Thymus (tissue), 14 donors: ENCODE data around the gene DGAT2L6. TPM values are rescaled to one million over a fixed set of nuclear protein-coding genes. Genes with fewer than 3 reads are reported as not detected.

ENCODE experiments used
- DNase-seq, 9 donors: peaks; one replicate each; pipeline ENCODE4 v3.0.0-alpha.2; 2013; ENCODE audit warnings: low spot score in 9 of 9, low read depth in 6 of 9, missing footprints in 1 of 9
- H3K27ac ChIP-seq, 2 donors: one replicate each; pipeline ENCODE4 v1.5.1; 2013; ENCODE audit warnings: control low read depth in 1 of 2, low read depth in 1 of 2, low read length in 1 of 2, mild to moderate bottlenecking in 1 of 2, moderate library complexity in 1 of 2
- H3K27me3 ChIP-seq, 2 donors: one replicate each; pipeline ENCODE4 v1.5.1; 2013; ENCODE audit warnings: low read length in 1 of 2; ENCODE audit not compliant: control insufficient read depth in 2 of 2, insufficient read depth in 1 of 2
- H3K36me3 ChIP-seq, 2 donors: one replicate each; pipeline ENCODE4 v1.5.1; 2013; ENCODE audit warnings: low read length in 1 of 2, mild to moderate bottlenecking in 1 of 2, moderate library complexity in 1 of 2; ENCODE audit not compliant: control insufficient read depth in 2 of 2, insufficient read depth in 2 of 2
- H3K4me1 ChIP-seq, 2 donors: one replicate each; pipeline ENCODE4 v1.5.1; 2013; ENCODE audit warnings: low read length in 2 of 2; ENCODE audit not compliant: control insufficient read depth in 2 of 2, insufficient read depth in 2 of 2
- H3K4me3 ChIP-seq, 2 donors: one replicate each; pipeline ENCODE4 v1.5.1; 2013; ENCODE audit warnings: low read length in 2 of 2, control low read depth in 1 of 2, mild to moderate bottlenecking in 1 of 2
- H3K9me3 ChIP-seq, 2 donors: one replicate each; pipeline ENCODE4 v1.5.1; 2013; ENCODE audit warnings: low read length in 1 of 2, mild to moderate bottlenecking in 1 of 2; ENCODE audit not compliant: control insufficient read depth in 2 of 2, insufficient read depth in 1 of 2
- WGBS: extraction: QIAGEN DNeasy Blood & Tissue Kit; methylation state at CpG from one replicate; pipeline ENCODE4 v1.1.7; 2013; 5-methylcytosine and 5-hydroxymethylcytosine counted together
- long read RNA-seq, 10 donors: transcript quantifications; one replicate each; lab custom pipeline, GENCODE V29; 2026
- polyA plus RNA-seq: library from polyadenylated mRNA; stranded (reverse); fragments of 200-250 nt; gene quantifications from one replicate; pipeline ENCODE4 v1.2.3, GENCODE V29; 2013
- total RNA-seq: library from RNA; stranded (reverse); fragments of 120-200 nt; gene quantifications from one replicate; pipeline ENCODE4 v1.2.4, GENCODE V29; 2013
- donor health status: healthy.

Gene DGAT2L6, protein sequence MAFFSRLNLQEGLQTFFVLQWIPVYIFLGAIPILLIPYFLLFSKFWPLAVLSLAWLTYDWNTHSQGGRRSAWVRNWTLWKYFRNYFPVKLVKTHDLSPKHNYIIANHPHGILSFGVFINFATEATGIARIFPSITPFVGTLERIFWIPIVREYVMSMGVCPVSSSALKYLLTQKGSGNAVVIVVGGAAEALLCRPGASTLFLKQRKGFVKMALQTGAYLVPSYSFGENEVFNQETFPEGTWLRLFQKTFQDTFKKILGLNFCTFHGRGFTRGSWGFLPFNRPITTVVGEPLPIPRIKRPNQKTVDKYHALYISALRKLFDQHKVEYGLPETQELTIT
- not detected for total RNA-seq
- 0.02 TPM for polyA plus RNA-seq
- long read RNA-seq, donor 1, result 0 reads
- long read RNA-seq, donor 2, result 0 reads
- long read RNA-seq, donor 3, result 0 reads
- long read RNA-seq, donor 4, result 0 reads
- long read RNA-seq, donor 5, result 0 reads
- long read RNA-seq, donor 6, result 0 reads
- long read RNA-seq, donor 7, result 0 reads
- long read RNA-seq, donor 8, result 0 reads
- long read RNA-seq, donor 9, result 0 reads
- long read RNA-seq, donor 10, result 0 reads

DNA sequence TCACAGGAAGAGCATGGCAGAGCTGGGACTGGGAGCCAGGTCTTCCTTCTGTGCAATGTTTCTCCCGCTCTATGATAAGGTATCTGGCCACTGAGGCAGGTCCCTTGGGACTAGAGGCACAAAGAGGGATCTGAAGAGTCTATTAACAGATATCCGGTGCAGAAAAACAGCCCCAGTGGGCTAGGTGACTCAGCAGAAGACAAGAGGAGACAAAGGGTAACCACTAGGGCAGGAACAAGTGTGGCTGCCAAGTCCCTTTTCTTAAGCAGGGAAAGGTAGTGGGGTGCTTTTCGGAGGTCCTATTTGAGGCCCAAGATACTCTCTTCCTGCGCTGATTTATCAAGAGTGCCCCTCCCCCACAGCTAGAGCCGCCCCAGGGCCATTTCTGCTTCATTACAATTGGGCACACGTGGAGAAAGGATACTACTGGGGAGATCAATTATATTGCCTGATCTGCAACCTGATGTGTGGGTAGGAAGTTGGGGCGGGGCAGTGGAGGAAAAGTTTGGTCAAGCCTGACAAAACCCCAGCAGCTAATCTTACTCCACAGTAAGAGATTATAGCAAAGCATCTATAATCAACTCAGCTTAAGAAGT, at the start of gene DGAT2L6:
Gene DGAT2L6, plus strand, starts transcription at position 546 of the 596 bp plus-strand sequence. CDS start 100 bp downstream, outside the sequence.
- DNase-seq, result no peak
- Histone ChIP-seq H3K27me3 (no peaks in the 10 kb centered on the region), H3K4me1 (no peaks in the 10 kb centered on the region), H3K9me3 (no peaks in the 10 kb centered on the region), H3K4me3 (no peak within 1 kb of the TSS), H3K27ac (no peak within 1 kb of the TSS), H3K36me3 (no peaks in the 10 kb centered on the region)
- WGBS, result 63% methylated on average over 7 of the region's 7 CpGs

DNA sequence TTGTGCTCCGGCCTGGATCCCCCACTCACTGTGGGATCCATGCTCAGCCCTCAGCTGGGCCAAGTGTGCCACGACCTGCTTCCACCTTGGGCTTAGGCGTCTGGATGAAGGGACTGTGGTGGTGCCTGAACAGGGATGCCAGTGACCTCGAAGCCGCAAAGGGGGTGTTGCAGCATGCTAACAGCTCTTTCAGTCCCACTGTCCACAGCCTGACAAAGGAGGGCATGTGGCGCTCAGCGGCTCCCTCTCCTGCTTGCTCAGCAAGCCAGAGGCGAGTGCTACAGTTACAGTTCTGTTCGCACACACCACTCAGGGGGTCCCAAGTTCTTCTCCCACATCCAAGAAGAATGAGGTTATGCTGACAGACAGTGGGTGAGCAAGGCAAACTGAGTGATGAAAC, 49.2 kb upstream of the DGAT2L6 start:
- Histone ChIP-seq H3K27ac (no peak overlapping the region), H3K4me1 (no peaks in the 10 kb centered on the region), H3K9me3 (no peaks in the 10 kb centered on the region), H3K27me3 (no peaks in the 10 kb centered on the region), H3K4me3 (no peak overlapping the region), H3K36me3 (no peaks in the 10 kb centered on the region)
- DNase-seq, result no peak
- 90% methylated on average over 9 of the region's 9 CpGs for WGBS

DNA sequence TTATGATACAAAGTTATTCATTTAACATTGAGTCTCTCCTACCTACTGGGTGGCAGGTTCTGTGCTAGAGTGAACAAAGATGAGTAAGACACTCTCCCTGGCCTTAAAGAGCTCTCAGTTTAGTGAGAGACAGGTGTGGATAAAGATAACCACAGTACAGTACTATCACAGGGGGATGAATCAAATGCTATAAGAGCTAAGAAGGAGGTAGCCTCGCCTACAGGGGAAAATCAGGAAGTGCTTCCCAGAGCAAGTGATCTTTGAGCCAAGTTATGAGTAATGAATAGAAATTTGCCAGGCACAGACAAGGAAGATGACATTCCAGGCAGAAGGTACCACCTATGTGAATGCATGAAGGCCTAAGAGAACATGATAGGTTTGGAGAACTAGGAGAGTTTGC, 47.5 kb upstream of the DGAT2L6 start:
- DNase-seq, result no peak
- H3K9me3 ChIP-seq, result no peaks in the 10 kb centered on the region
- H3K27me3 ChIP-seq, result no peaks in the 10 kb centered on the region
- peaks cover 6% of the 10 kb centered on the region in 2 donors for H3K4me1 ChIP-seq
- WGBS, result 82% methylated on average over 1 of the region's 1 CpG
- H3K4me3 ChIP-seq, result no peak overlapping the region
- no peak overlapping the region for H3K27ac ChIP-seq
- no peaks in the 10 kb centered on the region for H3K36me3 ChIP-seq

DNA sequence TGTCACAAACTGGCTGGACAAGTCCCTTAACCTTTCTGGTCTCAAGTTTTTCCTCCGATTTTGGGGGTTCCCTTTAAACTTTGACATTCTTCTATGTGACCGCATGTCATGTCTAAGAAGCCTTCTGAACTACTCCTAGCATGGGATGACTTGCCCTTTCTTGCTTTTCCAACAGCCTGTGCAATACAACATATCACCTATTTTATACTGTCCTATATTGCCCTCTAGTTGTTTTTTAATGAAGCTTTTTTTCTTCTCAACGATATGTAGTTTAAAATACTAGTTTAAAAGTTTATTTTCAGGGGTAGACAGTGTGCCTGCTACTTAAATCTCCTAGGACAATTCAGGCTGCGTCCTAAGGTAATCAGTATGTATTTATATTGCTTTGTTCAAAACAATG, 45.1 kb upstream of the DGAT2L6 start:
- no peak overlapping the region for H3K4me3 ChIP-seq
- peak overlapping the region in 1 of 2 donors; percentile 98 for H3K27ac ChIP-seq
- H3K9me3 ChIP-seq, result no peaks in the 10 kb centered on the region
- peak in 2 of 9 donors; percentile 0 to 7 for DNase-seq
- peaks cover 6 to 8% of the 10 kb centered on the region in 2 donors for H3K4me1 ChIP-seq
- WGBS, result 47% methylated on average over 4 of the region's 4 CpGs
- no peaks in the 10 kb centered on the region for H3K27me3 ChIP-seq
- peaks cover 0 to 10% of the 10 kb centered on the region in 2 donors for H3K36me3 ChIP-seq

DNA sequence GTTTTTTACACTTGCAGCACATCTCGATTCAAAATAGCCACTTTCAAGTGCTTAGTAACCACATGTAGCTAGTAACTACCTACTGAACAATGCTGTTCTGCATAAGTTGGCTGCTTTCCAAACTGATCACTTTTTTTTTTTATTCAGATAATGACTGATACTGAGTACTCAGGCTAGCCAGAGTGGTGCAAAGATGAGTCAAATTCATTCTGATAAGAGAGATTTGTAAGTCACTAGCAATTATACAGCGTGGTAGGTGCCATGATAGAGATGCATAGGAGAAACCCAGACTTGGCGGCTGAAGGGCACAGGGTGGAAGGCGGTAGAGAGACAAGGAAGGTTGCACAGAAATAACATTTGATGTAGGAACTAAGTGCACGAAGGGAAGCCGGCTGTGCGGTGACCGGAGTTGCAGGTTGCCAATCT, 44.4 kb upstream of the DGAT2L6 start:
- Histone ChIP-seq H3K27ac (peak overlapping the region; percentile 90 to 98), H3K27me3 (no peaks in the 10 kb centered on the region), H3K4me3 (peak overlapping the region; percentile 71 to 74), H3K36me3 (peaks cover 0 to 10% of the 10 kb centered on the region in 2 donors), H3K4me1 (peaks cover 6 to 8% of the 10 kb centered on the region in 2 donors), H3K9me3 (no peaks in the 10 kb centered on the region)
- 2% methylated on average over 8 of the region's 8 CpGs for WGBS
- DNase-seq, result peak in 2 of 9 donors; percentile 11 to 24

DNA sequence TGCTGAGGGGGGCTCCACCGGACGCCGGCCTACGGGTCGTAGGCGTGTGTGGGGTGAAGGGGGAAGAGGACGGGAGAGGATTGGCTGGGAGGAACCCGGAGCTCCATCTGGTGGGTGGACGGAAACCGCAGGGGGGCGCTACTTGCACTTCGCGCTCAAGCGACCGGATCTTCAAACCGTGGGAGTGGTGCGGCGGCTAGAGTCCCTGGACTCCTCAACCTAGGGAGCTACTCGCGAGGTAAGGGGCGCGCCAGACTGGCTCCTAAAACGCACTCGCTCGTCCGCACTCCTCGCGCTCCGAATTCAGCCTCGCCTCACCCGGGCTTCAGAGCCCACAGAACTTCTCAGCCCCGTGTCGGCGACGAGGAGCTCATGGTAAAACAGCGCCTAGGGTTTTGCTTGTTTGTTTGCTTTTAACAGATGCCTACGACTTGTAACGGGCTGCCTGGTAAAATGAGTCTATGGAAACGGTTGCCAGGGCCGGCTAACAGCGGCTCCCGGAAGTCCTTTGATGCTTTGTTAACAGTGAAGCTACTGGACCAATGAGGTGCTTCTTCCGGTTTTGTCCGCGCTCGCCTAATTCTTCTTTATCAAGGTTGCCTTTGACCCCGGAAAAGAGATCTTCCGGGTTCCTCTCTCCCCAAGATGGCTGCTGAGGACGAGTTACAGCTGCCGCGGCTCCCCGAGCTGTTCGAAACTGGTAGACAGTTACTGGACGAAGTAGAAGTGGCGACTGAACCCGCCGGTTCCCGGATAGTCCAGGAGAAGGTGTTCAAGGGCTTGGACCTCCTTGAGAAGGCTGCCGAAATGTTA, 43.8 kb upstream of the DGAT2L6 start, which contains the start of gene IGBP1:
Gene IGBP1, plus strand, starts transcription at position 145 of the 813 bp plus-strand sequence. Its CDS starts 501 bp downstream, at position 646.
- under 1% methylated on average over 59 of the region's 59 CpGs for WGBS

DNA sequence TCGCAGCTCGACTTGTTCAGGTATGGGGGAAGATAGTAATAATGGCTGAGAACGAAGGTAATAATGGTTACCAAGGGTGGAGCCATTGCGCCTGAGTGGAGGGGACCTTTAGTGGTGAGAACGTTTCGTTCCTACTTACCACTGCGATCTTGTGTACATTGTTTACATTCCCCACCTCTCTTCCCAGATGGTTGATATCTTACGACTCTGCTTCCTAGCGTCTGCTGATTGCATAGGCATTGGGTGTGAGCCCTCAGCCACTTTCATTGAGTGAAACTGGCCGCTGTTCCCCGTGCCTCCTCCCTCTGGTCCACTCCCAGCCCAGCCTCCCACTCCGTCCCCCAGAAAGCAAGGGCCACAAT, 43.2 kb upstream of the DGAT2L6 start:
- H3K4me1 ChIP-seq, result peaks cover 6 to 8% of the 10 kb centered on the region in 2 donors
- no peaks in the 10 kb centered on the region for H3K27me3 ChIP-seq
- WGBS, result 11% methylated on average over 12 of the region's 12 CpGs
- peak overlapping the region; percentile 90 to 98 for H3K27ac ChIP-seq
- peak overlapping the region; percentile 71 to 74 for H3K4me3 ChIP-seq
- H3K9me3 ChIP-seq, result no peaks in the 10 kb centered on the region
- DNase-seq, result peak in 1 of 9 donors; percentile 0
- H3K36me3 ChIP-seq, result peaks cover 0 to 10% of the 10 kb centered on the region in 2 donors

More for the DNA sequence above, 43.8 kb upstream of the DGAT2L6 start, which contains the start of gene IGBP1:
- H3K27ac ChIP-seq, result peak within 1 kb of the TSS; percentile 90 to 98
- DNase-seq, result peak; percentile 48 to 93 (median 80)
- H3K9me3 ChIP-seq, result no peaks in the 10 kb centered on the region
- peak within 1 kb of the TSS; percentile 71 to 74 for H3K4me3 ChIP-seq
- H3K27me3 ChIP-seq, result no peaks in the 10 kb centered on the region
- H3K36me3 ChIP-seq, result peaks cover 0 to 10% of the 10 kb centered on the region in 2 donors
- peaks cover 6 to 8% of the 10 kb centered on the region in 2 donors for H3K4me1 ChIP-seq

DNA sequence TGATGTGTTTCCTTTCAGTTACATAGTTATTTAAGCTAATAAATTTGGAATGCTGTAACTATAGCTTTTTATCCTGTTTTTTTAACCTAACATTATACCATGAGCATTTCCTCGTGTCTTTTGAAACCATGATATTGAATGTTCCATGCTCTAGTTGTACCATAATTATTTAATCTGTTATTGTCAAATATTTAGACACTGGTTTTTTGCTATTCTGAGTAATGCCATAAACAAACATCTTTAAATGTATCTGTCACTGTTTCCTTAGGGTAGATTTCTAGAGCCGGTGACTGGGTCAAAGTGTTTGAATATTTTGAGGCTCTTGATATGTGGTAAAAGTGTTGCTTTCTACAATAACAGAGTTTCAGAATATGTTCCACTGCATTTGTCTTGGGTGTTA, 38.7 kb upstream of the DGAT2L6 start:
- Histone ChIP-seq H3K4me1 (peaks cover 6 to 8% of the 10 kb centered on the region in 2 donors), H3K27me3 (no peaks in the 10 kb centered on the region), H3K4me3 (no peak overlapping the region), H3K27ac (no peak overlapping the region), H3K9me3 (no peaks in the 10 kb centered on the region), H3K36me3 (peaks cover 3 to 14% of the 10 kb centered on the region in 2 donors)
- WGBS, result 97% methylated on average over 2 of the region's 2 CpGs
- no peak for DNase-seq
